Ishikawa (cell line): ENCODE measurements around the gene ERBB4.

ENCODE experiments used
- CEBPB ChIP-seq: IDR thresholded peaks from 2 replicates; pipeline ENCODE4 v1.6.1; 2012
- CREB1 ChIP-seq: IDR thresholded peaks from 2 replicates; pipeline ENCODE4 v1.6.1; 2012; ENCODE audit warnings: low read depth
- EGR1 ChIP-seq: IDR thresholded peaks from 2 replicates; pipeline ENCODE4 v1.6.1; 2012
- EP300 ChIP-seq: IDR thresholded peaks from 2 replicates; pipeline ENCODE4 v1.6.1; 2012; ENCODE audit warnings: borderline replicate concordance
- FOXM1 ChIP-seq: IDR thresholded peaks from 2 replicates; pipeline ENCODE4 v1.6.1; 2012; ENCODE audit warnings: low read depth, borderline replicate concordance
- NFIC ChIP-seq: IDR thresholded peaks from 2 replicates; pipeline ENCODE4 v1.6.1; 2012
- RAD21 ChIP-seq: IDR thresholded peaks from 2 replicates; pipeline ENCODE4 v1.6.1; 2012; ENCODE audit warnings: low read depth
- TAF1 ChIP-seq: IDR thresholded peaks from 2 replicates; pipeline ENCODE4 v1.6.1; 2012; ENCODE audit warnings: low read depth, mild to moderate bottlenecking
- TCF12 ChIP-seq: IDR thresholded peaks from 2 replicates; pipeline ENCODE4 v1.6.1; 2012; ENCODE audit warnings: low read depth
- TEAD4 ChIP-seq: IDR thresholded peaks from 2 replicates; pipeline ENCODE4 v1.6.1; 2012
- YY1 ChIP-seq: IDR thresholded peaks from 2 replicates; pipeline ENCODE4 v1.6.1; 2012; ENCODE audit warnings: low read depth
- ZBTB7A ChIP-seq: IDR thresholded peaks from 2 replicates; pipeline ENCODE4 v1.6.1; 2012; ENCODE audit warnings: low read depth
- TF ChIP-seq, protein P1 (sequence below): IDR thresholded peaks from 2 replicates; pipeline ENCODE4 v1.6.1; 2012; ENCODE audit warnings: low read depth, mild to moderate bottlenecking
- TF ChIP-seq, protein P2 (sequence below): IDR thresholded peaks from 2 replicates; pipeline ENCODE4 v1.6.1; 2012
- TF ChIP-seq, protein P3 (sequence below): IDR thresholded peaks from 2 replicates; pipeline ENCODE4 v1.6.1; 2012

The ERBB4 gene

DNA sequence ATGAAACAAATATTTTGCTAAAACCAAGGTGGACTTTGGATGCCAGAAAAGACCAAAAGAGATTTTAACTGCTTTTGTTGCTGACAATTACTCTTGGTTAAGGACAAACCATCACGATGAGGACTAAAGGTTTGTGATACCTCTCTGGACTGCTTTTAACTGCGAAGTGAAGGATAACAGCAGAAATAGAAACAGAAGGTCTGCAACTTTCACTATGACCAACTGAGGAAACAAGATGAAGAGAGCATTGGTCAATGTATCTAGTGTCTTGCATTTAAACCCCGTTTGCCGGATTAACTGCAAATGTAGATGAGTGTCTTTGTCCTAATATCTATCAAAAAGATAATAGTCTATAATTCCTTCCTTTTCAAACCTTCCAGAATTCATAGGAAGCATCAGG lies 541.7 kb downstream of the ERBB4 start:
- TF ChIP-seq CREB1: no peak
- TF ChIP-seq ZBTB7A: no peak
- no peak for TF ChIP-seq YY1
- TF ChIP-seq TCF12: no peak
- TF ChIP-seq RAD21: no peak
- no peak for TF ChIP-seq EP300
- TF ChIP-seq, protein P1, sequence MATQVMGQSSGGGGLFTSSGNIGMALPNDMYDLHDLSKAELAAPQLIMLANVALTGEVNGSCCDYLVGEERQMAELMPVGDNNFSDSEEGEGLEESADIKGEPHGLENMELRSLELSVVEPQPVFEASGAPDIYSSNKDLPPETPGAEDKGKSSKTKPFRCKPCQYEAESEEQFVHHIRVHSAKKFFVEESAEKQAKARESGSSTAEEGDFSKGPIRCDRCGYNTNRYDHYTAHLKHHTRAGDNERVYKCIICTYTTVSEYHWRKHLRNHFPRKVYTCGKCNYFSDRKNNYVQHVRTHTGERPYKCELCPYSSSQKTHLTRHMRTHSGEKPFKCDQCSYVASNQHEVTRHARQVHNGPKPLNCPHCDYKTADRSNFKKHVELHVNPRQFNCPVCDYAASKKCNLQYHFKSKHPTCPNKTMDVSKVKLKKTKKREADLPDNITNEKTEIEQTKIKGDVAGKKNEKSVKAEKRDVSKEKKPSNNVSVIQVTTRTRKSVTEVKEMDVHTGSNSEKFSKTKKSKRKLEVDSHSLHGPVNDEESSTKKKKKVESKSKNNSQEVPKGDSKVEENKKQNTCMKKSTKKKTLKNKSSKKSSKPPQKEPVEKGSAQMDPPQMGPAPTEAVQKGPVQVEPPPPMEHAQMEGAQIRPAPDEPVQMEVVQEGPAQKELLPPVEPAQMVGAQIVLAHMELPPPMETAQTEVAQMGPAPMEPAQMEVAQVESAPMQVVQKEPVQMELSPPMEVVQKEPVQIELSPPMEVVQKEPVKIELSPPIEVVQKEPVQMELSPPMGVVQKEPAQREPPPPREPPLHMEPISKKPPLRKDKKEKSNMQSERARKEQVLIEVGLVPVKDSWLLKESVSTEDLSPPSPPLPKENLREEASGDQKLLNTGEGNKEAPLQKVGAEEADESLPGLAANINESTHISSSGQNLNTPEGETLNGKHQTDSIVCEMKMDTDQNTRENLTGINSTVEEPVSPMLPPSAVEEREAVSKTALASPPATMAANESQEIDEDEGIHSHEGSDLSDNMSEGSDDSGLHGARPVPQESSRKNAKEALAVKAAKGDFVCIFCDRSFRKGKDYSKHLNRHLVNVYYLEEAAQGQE: no peak
- TF ChIP-seq CEBPB: no peak
- no peak for TF ChIP-seq EGR1
- TF ChIP-seq FOXM1: no peak
- TF ChIP-seq, protein P2, sequence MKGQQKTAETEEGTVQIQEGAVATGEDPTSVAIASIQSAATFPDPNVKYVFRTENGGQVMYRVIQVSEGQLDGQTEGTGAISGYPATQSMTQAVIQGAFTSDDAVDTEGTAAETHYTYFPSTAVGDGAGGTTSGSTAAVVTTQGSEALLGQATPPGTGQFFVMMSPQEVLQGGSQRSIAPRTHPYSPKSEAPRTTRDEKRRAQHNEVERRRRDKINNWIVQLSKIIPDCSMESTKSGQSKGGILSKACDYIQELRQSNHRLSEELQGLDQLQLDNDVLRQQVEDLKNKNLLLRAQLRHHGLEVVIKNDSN: no peak
- no peak for TF ChIP-seq TEAD4
- TF ChIP-seq NFIC: no peak
- TF ChIP-seq, protein P3, sequence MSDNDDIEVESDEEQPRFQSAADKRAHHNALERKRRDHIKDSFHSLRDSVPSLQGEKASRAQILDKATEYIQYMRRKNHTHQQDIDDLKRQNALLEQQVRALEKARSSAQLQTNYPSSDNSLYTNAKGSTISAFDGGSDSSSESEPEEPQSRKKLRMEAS: no peak

DNA sequence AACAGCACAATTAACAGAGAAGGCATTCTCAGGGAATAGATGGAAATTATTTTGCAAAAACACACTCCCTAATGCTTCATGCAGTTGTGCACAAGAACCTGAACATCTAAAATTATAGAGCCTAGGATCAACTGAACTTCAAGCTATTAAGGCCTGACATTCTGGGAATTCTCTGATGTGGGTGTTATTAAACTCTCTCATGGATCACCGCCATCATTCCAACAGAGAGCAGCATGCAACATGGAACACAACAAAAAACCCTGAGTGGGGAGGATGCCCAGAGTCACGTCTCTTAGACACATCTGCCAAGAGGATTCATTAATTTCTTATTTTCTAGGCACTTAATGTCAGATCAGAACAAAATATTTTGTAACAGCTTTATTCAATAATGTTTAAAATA lies 543.8 kb downstream of the ERBB4 start:
- TF ChIP-seq, protein P1: no peak
- TF ChIP-seq TCF12 (no peak), CEBPB (no peak), YY1 (no peak), EGR1 (no peak), ZBTB7A (no peak), TEAD4 (no peak)
- TF ChIP-seq, protein P2: no peak

DNA sequence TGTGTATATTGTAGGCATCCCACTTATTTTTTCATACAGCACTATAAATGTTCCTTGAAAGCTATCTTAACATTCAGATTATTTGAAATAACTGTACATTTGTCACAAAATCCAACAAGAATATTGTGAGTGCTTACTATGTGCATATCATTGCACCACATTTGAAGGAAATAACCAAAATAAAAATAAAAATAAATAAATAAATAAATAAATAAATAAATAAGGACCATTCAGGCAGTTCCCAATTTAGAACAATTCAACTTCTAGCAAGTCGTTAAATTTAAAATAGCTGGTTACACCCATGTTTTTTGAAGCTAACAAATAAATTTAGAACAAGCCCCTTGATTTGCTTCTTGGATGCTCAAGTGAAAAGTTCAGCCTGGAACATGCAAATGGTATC lies 548.3 kb downstream of the ERBB4 start:
- no peak for TF ChIP-seq RAD21
- TF ChIP-seq TAF1: no peak
- no peak for TF ChIP-seq EGR1
- no peak for TF ChIP-seq FOXM1
- TF ChIP-seq EP300: no peak
- no peak for TF ChIP-seq CREB1
- TF ChIP-seq TEAD4: no peak
- TF ChIP-seq, protein P3: no peak
- no peak for TF ChIP-seq YY1
- TF ChIP-seq, protein P1: no peak
- TF ChIP-seq, protein P2: no peak
- no peak for TF ChIP-seq TCF12
- no peak for TF ChIP-seq ZBTB7A
- no peak for TF ChIP-seq CEBPB
- TF ChIP-seq NFIC: no peak

DNA sequence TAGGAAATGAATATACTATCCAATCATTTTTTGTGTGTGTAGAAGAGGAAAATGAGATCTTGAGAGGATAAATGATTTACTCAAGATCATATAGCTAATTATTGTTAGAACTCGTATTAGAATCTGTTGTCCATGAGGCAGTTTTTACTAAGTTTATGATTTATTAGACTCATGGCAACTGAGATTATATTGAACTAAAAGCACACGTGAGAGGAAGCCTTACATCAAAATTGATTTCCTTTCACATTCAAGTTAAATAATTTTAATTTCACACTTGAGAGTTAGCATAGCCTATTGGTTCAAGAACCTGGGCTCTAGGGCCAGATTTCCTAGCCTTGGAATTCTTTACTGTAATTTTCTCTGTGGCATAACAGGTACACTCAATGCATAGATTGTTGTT lies 552.3 kb downstream of the ERBB4 start:
- TF ChIP-seq EP300 (no peak), FOXM1 (no peak), TAF1 (no peak), EGR1 (no peak), CEBPB (no peak), NFIC (no peak), ZBTB7A (no peak), CREB1 (no peak), TCF12 (no peak), YY1 (no peak), TEAD4 (no peak), RAD21 (no peak)
- TF ChIP-seq, protein P2: no peak
- TF ChIP-seq, protein P1: no peak
- TF ChIP-seq, protein P3: no peak
